ENCODE measurements around the gene INSR. TPM values are rescaled to one million over a fixed set of nuclear protein-coding genes. Genes with fewer than 3 reads are reported as not detected.

INSR gene
- total RNA-seq, 4 donors from 2014 or later = 46.0 to 97.6 (median 68.3) TPM

GRCh38 chr19:7307590-7308218 lies 13.5 kb upstream of the INSR start:
- intact Hi-C loops (cut with DNase I; ENCODE audit: low total_unique reads) = no loop called here
- no peaks in the 10 kb centered on the region for H3K4me1 ChIP-seq
- H3K9me3 ChIP-seq = no peaks in the 10 kb centered on the region
- H3K36me3 ChIP-seq = no peaks in the 10 kb centered on the region
- no peak overlapping the region for H3K27ac ChIP-seq
- no peaks in the 10 kb centered on the region for H3K27me3 ChIP-seq
- no peak for DNase-seq
- no peak overlapping the region for H3K4me3 ChIP-seq
- no peak for TF ChIP-seq POLR2A (IDR thresholded peaks at IDR 0.05)
- no peak for TF ChIP-seq CTCF (IDR thresholded peaks at IDR 0.05)

GRCh38 chr19:7304200-7304599 lies 10.0 kb upstream of the INSR start:
- Histone ChIP-seq H3K27ac (no peak overlapping the region), H3K36me3 (no peaks in the 10 kb centered on the region), H3K4me1 (no peaks in the 10 kb centered on the region), H3K9me3 (no peaks in the 10 kb centered on the region), H3K27me3 (no peaks in the 10 kb centered on the region), H3K4me3 (no peak overlapping the region)
- intact Hi-C loops (cut with DNase I; ENCODE audit: low total_unique reads) = no loop called here
- TF ChIP-seq CTCF (IDR thresholded peaks at IDR 0.05) (no peak), POLR2A (IDR thresholded peaks at IDR 0.05) (no peak)
- DNase-seq = no peak

GRCh38 chr19:7303470-7303869 lies 9.3 kb upstream of the INSR start:
- Histone ChIP-seq H3K36me3 (no peaks in the 10 kb centered on the region), H3K27ac (no peak overlapping the region), H3K4me3 (no peak overlapping the region), H3K9me3 (no peaks in the 10 kb centered on the region), H3K27me3 (no peaks in the 10 kb centered on the region), H3K4me1 (no peaks in the 10 kb centered on the region)
- intact Hi-C loops (cut with DNase I; ENCODE audit: low total_unique reads) = no loop called here
- TF ChIP-seq POLR2A (IDR thresholded peaks at IDR 0.05) (no peak), CTCF (IDR thresholded peaks at IDR 0.05) (no peak)
- no peak for DNase-seq

GRCh38 chr19:7301525-7301924 lies 7.3 kb upstream of the INSR start:
- no peaks in the 10 kb centered on the region for H3K9me3 ChIP-seq
- H3K4me1 ChIP-seq = no peaks in the 10 kb centered on the region
- no peak overlapping the region for H3K27ac ChIP-seq
- intact Hi-C loops (cut with DNase I; ENCODE audit: low total_unique reads) = no loop called here
- TF ChIP-seq POLR2A (IDR thresholded peaks at IDR 0.05) (no peak), CTCF (IDR thresholded peaks at IDR 0.05) (no peak)
- DNase-seq = no peak
- H3K4me3 ChIP-seq = no peak overlapping the region
- H3K36me3 ChIP-seq = no peaks in the 10 kb centered on the region
- H3K27me3 ChIP-seq = no peaks in the 10 kb centered on the region

GRCh38 chr19:7297742-7298141 lies 3.5 kb upstream of the INSR start:
- Histone ChIP-seq H3K9me3 (no peaks in the 10 kb centered on the region), H3K4me1 (no peaks in the 10 kb centered on the region), H3K27me3 (no peaks in the 10 kb centered on the region), H3K4me3 (no peak overlapping the region), H3K36me3 (no peaks in the 10 kb centered on the region), H3K27ac (no peak overlapping the region)
- no peak for TF ChIP-seq CTCF (IDR thresholded peaks at IDR 0.05)
- no peak for TF ChIP-seq POLR2A (IDR thresholded peaks at IDR 0.05)
- no peak for DNase-seq
- intact Hi-C loops (cut with DNase I; ENCODE audit: low total_unique reads) = no loop called here
